Fibroblast of villous mesenchyme (primary cell): Measurements from ENCODE around the gene LRRC32. TPM values are rescaled to one million over a fixed set of nuclear protein-coding genes. Genes with fewer than 3 reads are reported as not detected.
A peak's percentile ranks its signal among the peaks of the same experiment; 100 is the strongest.

Experiments used
- DNase-seq: peaks from one replicate; pipeline ENCODE4 v3.0.0-alpha.2; 2010; ENCODE audit warnings: low read depth
- H3K4me3 ChIP-seq: 2 replicates; pipeline ENCODE4 v1.5.1; 2011; ENCODE audit warnings: low read depth, mild to moderate bottlenecking, low read length
- total RNA-seq: library from RNA; depleted of rRNA; stranded (reverse); fragments of >200 nt; gene quantifications from 2 replicates; pipeline ENCODE4 v1.2.3, GENCODE V29; 2012
- TF ChIP-seq, protein P1 (sequence below): IDR thresholded peaks from 2 replicates; pipeline ENCODE4 v1.5.1; 2012; ENCODE audit warnings: low read depth, mild to moderate bottlenecking, low read length; ENCODE audit not compliant: insufficient read depth

LRRC32 gene
- total RNA-seq, 1 donor, result 12.1 TPM

DNA sequence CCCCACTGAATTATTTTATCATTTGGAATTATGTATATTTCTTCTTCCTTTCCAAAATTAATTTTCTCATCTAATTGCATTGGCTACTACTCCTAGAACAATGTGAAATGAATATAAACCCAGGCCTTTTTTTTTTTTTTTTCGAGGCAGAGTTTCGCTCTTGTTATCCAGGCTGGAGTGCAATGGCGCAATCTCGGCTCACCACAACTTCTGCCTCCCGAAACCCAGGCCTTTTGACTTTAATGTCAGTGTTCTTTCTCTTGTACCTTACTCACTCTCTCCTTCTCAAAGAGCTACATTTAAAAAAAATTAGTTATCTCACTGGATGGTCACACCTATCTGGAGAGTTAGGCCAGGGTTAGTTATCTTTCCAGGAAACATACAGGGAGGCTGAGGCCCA is 35.3 kb upstream of the LRRC32 start:
- H3K4me3 ChIP-seq, result no peak overlapping the region
- TF ChIP-seq, protein P1, sequence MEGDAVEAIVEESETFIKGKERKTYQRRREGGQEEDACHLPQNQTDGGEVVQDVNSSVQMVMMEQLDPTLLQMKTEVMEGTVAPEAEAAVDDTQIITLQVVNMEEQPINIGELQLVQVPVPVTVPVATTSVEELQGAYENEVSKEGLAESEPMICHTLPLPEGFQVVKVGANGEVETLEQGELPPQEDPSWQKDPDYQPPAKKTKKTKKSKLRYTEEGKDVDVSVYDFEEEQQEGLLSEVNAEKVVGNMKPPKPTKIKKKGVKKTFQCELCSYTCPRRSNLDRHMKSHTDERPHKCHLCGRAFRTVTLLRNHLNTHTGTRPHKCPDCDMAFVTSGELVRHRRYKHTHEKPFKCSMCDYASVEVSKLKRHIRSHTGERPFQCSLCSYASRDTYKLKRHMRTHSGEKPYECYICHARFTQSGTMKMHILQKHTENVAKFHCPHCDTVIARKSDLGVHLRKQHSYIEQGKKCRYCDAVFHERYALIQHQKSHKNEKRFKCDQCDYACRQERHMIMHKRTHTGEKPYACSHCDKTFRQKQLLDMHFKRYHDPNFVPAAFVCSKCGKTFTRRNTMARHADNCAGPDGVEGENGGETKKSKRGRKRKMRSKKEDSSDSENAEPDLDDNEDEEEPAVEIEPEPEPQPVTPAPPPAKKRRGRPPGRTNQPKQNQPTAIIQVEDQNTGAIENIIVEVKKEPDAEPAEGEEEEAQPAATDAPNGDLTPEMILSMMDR, result no peak
- no peak for DNase-seq

DNA sequence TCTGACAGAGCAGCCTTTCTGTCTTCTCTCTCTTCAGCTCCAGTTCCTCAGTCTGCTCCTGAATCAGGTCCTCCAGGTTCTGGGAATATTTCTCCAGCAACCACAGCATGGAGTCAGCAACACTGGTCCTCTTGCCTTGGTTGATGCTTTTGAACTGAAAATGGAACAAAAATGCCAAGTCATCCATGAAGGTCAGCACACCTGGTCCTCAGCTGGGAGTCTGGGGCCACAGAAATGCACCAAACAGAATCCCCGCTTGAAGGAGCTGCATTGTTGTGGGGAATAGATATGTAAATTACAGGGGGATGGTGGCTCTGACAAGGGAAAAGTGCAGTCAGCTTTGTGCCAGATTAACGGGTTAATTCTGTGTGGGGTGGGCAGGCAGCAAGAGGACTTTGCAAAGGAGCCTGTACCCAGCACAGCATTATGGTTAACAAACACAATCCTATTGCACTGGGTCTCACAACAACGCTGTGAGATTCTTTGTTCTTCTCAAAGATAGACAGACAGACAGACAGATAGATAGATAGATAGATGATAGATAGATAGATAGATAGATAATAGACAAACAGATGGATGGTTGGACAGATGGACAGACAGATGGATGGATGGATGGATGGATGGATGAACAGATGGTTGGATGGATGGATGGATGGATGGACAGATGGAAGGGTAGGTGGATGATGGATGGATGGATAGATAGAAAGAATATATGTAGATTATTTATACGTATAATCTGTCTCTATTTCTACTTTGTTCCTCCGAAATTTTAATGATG is 33.8 kb upstream of the LRRC32 start:
- no peak for DNase-seq
- TF ChIP-seq, protein P1, result no peak
- no peak overlapping the region for H3K4me3 ChIP-seq

DNA sequence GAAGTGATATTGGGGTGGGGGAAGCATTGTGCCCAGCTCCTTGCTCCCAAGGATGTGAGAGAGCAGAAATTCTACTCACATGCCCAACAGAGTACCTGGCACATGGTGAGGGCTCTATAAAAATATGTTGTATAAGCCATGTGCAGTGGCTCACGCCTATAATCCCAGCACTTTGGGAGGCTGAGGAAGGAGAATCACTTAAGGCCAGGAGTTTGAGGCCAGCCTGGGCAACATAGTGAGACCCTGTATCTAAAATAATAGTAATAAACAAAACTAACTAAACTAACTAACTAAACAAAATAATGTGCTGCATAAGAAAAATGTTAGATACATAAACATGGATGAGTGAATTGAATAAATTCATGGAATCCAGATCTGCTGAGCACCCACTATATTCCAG is 33.2 kb upstream of the LRRC32 start:
- TF ChIP-seq, protein P1, result no peak
- no peak for DNase-seq
- H3K4me3 ChIP-seq, result no peak overlapping the region

DNA sequence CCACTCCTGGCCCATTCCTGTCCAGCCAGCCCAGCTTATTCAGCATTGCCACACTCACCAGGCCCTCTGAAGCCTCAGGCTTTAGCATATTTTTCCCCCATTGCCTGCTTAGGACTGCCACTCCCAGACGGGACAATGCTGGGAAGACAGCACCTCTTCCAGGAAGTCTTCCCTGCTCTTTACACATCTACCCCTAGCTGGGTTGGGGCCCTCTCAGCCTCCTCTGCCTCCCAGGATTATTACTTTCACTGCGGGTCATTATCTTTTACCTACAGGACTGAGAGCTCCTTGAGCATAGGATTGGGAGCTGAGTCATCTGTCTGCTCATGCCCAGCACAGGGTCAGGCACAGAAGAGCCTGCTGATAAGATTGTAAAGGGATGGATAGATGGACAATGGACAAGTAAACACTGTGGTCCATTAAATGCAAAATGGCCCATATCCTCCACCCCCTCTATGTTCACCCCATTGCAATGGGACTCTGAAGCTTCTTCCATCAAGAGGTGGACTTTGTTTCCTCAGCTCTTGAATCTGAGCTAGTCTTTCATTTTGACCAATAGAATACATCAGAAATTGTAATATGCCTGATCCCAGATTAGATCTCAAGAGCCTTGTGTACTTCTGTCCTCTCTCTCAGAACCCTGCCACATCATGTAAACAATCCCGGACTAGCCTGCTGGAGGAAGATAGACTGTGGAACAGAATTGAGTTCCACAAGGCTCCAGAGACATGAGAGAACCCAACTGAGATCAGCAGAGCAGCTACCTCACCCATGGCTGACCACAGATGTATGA is 32.0 kb upstream of the LRRC32 start:
- H3K4me3 ChIP-seq, result no peak overlapping the region
- DNase-seq, result no peak
- TF ChIP-seq, protein P1, result no peak

DNA sequence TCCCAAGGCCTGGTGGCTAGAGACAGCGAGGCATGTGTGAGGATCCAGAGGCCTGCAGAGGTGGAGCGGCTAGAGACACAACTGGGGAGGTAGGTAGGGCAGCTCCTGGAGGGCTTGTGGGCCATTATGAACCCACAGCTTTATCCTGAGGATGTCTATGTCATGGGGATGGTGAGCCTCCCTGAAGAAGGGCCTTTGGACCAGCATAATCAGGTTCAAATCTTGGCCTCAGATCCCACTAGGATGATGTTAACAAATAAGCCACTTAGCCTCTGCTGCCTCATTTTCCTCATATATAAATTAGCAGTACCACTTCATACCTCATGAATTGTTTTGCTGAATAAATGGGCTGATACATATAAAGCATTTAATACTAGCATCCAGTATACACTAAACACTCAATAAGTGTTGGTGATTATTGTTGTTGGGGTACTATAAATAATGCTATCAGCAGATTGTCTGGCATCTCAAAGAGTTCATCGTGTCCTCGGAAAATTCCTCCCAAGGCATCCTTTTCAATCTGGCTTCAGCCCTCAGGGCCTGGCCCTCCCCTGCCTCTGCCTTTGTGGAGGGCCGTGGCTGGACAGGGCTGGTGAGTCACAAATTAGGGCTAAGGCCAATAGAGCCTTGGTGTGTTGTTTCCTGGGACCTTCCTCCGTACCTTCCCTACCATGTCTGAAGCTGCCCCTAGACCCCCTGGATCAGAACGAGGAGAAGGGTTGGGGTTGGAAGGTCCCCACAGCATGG is 30.9 kb upstream of the LRRC32 start:
- no peak overlapping the region for H3K4me3 ChIP-seq
- peak; percentile 70 for DNase-seq
- TF ChIP-seq, protein P1, result no peak

DNA sequence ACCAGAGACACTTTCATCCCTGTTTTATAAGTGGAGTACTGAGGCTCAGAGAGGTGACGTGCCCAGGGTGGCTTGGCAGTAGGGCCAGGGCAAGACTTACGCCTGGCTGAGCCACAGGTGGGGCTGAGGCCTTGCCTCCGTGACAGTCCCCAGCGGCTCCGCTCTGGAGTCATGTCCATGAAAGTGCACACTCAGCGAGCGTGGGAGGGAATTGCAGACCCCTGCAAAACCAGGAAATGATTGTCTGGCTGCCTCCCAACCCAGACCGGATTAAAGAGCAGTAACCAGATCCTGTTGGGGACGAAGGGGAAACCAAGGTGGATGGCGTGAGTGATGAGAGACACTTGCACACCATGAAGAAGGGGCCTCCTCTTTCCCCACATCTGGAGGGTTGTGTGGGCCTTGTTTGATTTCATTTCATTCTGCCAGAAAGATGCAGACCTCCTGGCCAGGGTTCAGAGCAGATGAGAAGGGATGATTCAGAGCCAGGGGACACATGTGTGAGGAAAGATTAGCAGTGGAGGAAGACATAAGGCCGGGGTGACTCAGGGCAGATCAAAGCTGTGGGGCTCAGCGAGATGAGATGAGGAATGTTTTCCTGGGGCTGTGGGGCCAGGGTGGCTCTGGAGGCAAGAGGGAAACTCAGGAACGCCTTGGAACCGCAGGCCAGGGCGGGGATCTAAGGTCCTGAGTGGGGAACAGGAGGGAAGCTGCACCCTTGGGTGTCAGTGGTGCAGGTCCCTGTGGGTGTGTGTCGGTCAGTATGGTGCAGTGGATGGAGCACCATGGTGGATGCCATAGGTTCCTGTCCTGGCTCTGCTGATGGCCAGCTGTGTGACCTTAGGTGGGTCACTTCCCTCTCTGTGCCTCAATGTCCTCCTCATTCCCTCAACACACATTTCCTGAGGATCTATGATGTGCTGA is 29.9 kb upstream of the LRRC32 start:
- DNase-seq, result peak; percentile 92
- TF ChIP-seq, protein P1, result no peak
- no peak overlapping the region for H3K4me3 ChIP-seq
